GM13977 (cell line): ENCODE measurements around the gene SSH2.
A peak's percentile ranks its signal among the peaks of the same experiment; 100 is the strongest.

ENCODE experiments used
- DNase-seq: peaks from one replicate; pipeline ENCODE4 v3.0.0; 2012; ENCODE audit warnings: low spot score
- in situ Hi-C: fragments of 300-500 bp; cut with MboI; formaldehyde crosslinking; loops from one replicate; pipeline ENCODE4 v1.12.0; 2022; ENCODE audit warnings: low sequenced_read_pairs, low pct_unique_long_range_greater_than_20kb, mixed read lengths, inconsistent platforms; ENCODE audit not compliant: unreplicated experiment
- TF ChIP-seq, protein P1 (sequence below): IDR thresholded peaks from 2 replicates; pipeline ENCODE4 v1.5.1; 2012; ENCODE audit warnings: mild to moderate bottlenecking, control low read depth; ENCODE audit not compliant: insufficient read depth; ENCODE audit errors: extremely low read depth, missing control alignments

SSH2 gene

DNA sequence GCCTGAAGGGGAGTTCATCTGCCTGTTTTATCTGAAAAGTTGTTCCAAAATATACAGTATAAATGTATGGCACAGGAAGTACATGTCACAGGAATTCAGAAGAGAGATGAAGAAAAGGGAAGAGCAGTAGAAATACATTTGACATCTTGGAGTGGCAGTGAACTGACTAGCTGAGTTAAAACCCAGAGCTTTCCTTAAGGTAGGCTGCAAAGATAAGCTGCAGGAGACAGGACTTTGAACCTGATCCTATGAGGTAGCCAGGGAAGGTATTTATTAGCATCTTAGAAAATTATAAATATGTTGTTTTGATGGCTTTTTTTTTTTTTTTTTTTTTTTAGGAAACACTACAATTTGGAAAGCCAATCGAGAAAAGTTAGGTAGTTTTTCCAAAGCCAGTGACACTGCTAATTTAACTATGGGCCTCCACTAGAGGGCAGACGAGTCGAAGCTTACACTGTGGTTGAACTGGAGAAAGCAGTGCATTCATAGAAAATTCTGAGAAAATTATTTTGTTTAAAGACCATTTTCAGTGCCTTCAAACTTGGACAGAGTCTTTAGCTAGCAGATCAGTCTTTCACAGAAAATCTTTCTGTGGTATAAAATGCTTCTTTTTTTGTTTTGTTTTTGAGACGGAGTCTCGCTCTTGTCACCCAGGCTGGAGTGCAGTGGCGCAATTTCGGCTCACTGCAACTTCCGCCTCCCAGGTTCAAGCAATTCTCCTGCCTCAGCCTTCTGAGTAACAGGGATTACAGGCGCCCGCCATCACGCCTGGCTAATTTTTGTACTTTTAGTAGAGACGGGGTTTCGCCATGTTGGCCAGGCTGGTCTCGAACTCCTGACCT is 122.3 kb downstream of the SSH2 start:
- in situ Hi-C loops: loop anchor here (5.0 to 10.0 kb wide), 2 partner anchors 125 to 207 kb away; partner anchors contain the start of gene SSH2
- peak; percentile 64 for DNase-seq
- TF ChIP-seq, protein P1, sequence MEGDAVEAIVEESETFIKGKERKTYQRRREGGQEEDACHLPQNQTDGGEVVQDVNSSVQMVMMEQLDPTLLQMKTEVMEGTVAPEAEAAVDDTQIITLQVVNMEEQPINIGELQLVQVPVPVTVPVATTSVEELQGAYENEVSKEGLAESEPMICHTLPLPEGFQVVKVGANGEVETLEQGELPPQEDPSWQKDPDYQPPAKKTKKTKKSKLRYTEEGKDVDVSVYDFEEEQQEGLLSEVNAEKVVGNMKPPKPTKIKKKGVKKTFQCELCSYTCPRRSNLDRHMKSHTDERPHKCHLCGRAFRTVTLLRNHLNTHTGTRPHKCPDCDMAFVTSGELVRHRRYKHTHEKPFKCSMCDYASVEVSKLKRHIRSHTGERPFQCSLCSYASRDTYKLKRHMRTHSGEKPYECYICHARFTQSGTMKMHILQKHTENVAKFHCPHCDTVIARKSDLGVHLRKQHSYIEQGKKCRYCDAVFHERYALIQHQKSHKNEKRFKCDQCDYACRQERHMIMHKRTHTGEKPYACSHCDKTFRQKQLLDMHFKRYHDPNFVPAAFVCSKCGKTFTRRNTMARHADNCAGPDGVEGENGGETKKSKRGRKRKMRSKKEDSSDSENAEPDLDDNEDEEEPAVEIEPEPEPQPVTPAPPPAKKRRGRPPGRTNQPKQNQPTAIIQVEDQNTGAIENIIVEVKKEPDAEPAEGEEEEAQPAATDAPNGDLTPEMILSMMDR: peak; percentile 80

DNA sequence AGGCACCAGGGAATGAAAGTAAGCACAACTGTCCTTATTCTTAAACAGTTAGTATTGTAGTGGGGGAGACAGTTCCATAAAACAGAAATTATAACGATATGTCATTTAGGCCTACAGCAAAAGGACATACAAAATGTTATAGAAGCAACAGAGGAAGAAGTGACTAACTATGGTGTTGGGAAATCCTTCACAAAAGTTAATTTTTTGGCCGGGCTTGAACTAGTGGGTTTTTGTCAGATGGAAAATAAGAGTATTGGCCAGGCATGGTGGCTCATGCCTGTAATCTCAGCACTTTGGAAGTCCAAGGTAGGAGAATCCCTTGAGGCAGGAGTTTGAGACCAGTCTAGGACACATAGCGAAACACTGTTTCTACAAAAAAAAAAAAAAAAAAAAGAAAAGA is 127.8 kb downstream of the SSH2 start:
- in situ Hi-C loops: loop anchor here (10.0 kb wide), 1 partner anchor 213 kb away; no protein-coding TSS in a partner anchor
- DNase-seq: no peak
- TF ChIP-seq, protein P1: no peak

DNA sequence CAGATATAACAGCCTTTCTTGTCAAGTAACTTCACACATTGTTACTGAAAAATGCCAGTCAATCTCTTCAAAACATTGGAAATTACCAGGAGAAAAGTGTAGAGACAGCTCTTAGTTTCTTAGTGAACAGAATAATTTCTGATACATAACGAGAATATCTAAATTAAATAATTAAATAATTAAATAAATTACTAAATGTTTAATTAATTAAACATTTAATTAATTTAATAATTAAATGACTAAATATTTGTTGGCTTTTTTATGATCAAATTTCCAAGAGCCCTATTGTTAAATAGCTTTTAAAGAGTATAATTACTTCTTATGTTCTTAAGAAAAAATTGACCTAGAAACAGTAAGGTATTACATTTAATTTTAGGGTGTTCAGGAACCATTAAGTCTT is 129.6 kb downstream of the SSH2 start:
- in situ Hi-C loops: loop anchor here (10.0 kb wide), 1 partner anchor 214 kb away; no protein-coding TSS in a partner anchor
- DNase-seq: no peak
- TF ChIP-seq, protein P1: no peak

DNA sequence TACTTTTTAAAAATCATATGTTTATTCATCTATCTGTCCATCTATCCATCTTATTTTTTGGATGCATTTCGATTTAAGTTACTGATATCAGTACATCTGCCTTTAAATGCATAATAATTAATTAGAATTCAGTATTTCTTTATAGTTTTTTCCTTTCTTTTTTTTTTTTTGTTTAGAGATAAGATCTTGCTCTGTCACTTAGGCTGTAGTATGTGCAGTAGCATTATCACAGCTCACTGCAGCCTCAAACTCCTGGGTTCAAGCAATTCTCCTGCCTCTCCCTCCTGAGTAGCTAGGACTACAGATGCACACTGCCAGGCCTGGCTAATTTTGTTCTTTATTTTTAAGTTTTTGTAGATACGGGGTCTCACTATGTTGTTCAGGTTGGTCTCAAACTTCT is 133.4 kb downstream of the SSH2 start:
- in situ Hi-C loops: no loop called here
- TF ChIP-seq, protein P1: no peak
- DNase-seq: no peak

DNA sequence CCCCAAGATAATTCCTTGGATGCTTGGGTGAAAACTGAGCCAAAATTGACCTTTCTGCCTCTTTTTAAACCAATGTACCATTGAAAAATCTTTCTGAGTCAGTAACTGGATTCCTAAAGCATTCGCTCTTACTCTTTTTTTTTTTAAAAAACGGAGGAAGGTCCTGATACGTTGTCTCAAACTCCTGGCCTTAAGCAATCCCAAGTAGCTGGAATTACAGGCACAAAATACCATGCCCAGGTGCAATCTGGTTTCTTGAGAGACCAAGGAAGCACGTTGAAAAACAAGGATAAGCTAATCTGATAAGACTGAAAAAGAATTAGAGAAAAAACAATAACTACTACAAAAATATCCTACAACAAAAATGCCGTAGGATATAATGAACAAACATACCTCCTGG is 136.5 kb downstream of the SSH2 start:
- in situ Hi-C loops: no loop called here

DNA sequence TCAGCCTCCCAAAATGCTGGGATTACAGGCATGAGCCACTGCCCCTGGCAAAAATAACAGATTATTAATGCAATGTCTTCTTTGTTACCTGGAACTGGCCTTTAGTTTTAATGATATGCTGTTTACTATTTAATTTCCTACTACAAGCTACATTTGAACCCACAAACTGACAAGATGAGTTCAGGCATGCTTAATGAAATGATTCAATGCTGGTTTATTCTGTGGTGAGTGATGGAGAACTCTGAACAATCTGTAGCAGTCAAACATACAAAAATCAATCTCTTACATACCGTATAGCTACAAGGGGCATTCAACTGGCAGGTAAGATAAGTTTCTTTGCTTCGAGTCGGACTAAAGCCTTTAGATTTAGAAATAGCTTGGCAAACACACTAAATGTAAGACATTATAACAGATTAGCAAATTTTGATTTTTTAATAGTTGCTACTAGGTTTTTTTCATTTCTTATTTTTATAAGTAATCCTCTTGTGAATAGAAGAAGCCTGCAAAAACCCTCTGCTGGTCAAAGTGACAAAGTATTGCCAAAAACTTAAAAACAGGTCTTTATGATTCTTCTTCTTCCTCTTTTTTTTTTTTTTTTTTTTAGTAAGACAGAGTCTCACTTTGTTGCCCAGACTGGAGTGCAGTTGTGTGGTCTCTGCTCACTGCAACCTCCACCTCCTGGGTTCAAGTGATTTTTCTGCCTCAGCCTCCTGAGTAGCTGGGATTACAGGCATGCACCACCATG is 138.5 kb downstream of the SSH2 start:
- no peak for DNase-seq
- in situ Hi-C loops: no loop called here
- TF ChIP-seq, protein P1: no peak

More for the DNA sequence above, 136.5 kb downstream of the SSH2 start:
- no peak for DNase-seq
- TF ChIP-seq, protein P1: no peak
